Activated CD4-positive, alpha-beta T cell treated with anti-CD3 and anti-CD28 coated beads for 4 hours (primary cell): ENCODE measurements around the gene DUSP9.
A peak's percentile ranks its signal among the peaks of the same experiment; 100 is the strongest.
"Not testable (repeated sequence)": the region's sequence is repeated elsewhere in the genome, so short reads cannot be mapped to it uniquely, and the experiment has no call there.

Experiments
- DNase-seq, 2 donors: peaks; one replicate each; pipeline ENCODE4 v3.0.0-alpha.2; 2020

Gene DUSP9

GRCh38 chrX:153673428-153674218 lies 26.6 kb downstream of the DUSP9 start, which contains the start of gene PNCK:
Gene PNCK, minus strand, starts transcription at chrX:153673813. Its CDS starts 737 bp downstream, at chrX:153673076.
- DNase-seq = no peak

DNA sequence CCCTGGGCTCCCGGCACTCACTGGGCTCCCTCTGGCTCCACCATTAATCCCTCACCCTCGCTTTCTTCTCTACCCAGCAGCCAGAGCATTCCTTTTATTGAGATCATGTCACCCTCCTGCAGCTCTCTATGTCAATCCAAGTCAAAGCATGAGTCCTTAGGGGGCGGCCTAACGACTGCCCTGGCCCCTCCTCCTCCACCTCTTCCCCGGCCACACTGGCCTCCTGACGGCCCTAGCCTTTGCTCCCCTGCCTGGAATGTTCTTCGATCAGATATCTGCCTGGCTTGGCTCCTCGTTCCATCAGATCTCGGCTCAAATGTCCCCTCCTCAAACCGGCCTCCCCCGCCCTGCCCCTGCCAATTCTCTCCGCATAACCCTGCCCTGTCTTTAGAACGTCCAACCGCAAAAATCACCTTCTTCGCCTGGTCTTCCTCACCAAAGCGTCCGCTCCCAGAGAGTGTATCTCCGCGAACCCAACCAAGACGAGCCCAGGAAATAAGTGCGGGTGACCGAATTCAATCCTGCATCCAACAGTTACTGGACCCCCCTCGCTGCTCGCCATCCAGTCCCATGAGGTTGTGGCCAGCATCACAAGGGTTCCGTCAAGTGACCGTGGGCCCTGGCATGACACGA lies 27.3 kb downstream of the DUSP9 start:
- DNase-seq = no peak

GRCh38 chrX:153681175-153681574 lies 34.2 kb downstream of the DUSP9 start:
- DNase-seq = no peak

DNA sequence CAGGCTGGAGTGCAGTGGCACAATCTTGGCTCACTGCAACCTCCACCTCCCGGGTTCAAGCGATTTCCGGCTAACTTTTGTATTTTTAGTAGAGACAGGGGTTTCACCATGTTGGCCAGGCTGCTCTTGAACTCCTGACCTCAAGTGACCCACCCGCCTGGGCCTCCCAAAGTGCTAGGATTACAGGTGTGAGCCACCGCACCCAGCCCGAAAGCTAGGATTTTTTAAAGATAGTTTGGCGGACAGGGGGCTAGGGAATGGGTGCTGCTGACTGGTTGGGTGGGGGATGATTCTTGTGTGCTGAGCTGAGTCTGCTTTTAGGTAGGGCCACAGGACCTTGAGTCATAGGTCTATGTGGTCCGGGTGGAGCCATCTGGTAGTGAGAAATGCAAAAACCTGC lies 36.5 kb downstream of the DUSP9 start:
- not testable (repeated sequence) for DNase-seq

DNA sequence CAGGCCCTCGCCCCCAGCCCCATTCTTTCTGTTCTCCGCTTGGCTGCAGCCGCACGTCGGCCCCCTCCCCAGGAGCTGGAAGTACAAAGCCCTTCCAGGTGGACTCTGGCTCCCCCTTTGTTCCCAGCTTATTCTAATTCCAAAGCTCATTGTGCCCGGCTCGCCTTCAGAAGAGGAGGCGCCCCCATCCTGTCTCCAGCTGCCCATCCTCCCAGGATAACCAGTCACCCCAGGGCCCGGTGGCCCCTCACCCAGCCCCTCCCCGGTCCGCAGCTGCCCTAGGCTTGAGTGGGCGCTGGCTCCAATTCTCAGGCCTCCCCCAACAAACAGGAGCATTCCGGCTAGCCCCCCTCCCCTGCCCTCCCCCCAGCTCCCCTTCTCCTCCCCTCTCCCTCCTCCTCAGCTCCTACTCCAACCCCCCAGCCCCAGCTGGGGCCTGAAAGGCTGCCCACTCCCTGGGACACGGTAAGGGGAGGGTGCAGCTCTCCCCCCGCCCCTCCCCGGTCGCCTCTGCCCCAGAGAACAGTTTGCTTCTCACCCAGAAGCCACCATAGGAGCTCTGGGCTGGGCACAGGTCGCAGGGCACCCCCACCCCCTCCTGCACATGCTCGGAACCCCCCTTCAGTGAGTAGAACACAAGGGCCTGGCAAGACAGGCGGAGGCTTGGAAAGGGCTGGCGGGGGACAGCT lies 37.6 kb downstream of the DUSP9 start:
- DNase-seq = no peak

- no peak for DNase-seq
Measured at GRCh38 chrX:153685156-153685536, 38.1 kb downstream of the DUSP9 start.

DNA sequence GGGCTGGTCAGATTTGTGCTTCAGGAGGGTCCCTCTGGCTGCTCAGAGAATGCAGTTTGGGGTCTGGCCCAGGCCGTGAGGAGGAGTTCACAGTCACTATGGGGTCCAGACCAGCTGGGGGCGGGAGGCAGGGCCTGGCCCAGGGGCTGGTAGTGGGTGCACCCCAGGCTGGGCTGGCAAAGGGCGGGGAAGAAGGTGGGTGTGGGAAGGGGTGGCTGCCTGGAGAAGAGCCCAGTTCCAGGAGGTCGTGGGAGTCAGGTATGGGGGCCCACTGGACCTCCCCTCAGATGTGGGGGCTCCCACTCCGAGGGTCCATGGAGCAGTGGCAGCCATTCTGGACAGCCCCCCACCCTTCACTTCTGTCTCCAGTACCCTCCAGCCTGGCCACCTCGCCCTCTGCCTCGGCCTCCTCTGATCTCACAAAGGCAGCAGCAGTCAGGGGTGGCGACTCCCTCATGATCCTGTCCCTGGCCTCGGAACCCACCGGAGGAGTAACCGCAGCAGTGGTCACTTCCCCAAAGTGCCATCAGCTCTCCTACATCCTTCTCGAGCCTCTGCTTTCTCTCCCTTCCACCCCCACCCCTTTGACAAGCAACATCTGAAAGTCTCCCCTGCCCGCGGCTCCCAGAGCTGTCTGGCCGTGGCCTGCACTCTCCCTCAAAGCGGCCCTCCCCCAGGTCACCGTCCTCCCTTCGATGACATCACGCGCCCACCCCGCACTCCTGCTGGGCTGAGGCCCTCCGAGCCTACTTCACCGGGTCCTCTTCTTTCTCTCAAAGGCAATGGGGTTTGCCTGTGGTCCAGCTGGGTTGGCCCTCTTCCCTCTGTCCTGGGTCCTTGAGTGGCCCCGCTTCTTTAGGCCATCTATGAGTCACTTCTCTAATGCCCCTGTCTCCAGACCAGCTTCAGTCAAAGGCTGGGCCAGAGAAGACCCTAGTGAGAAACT lies 39.0 kb downstream of the DUSP9 start:
- no peak for DNase-seq

DNA sequence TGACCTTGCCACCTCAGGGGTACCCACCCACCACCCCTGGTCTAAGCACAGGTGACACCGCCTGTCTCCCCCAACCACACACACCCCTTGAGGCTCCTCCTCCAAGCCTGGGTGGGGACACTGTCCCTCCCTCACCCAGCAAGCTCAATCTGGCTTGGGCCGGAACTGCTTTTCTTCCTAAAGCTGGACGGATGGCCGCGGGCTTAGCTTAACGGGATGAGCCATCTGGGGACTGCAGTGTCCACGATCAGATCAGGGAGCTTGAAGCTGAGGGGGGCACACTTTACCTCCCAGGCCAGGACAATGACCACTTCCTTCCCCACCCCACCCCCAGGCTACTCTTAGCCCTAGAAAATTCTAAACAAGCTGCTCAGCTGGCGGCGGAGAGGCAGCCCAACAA lies 39.7 kb downstream of the DUSP9 start:
- DNase-seq = no peak

GRCh38 chrX:153687121-153688039 lies 40.4 kb downstream of the DUSP9 start, which contains the start of gene SLC6A8:
Gene SLC6A8, plus strand, starts transcription at chrX:153687926. Its CDS starts 649 bp downstream, at chrX:153688575.
- DNase-seq = peak; percentile 38 to 44

DNA sequence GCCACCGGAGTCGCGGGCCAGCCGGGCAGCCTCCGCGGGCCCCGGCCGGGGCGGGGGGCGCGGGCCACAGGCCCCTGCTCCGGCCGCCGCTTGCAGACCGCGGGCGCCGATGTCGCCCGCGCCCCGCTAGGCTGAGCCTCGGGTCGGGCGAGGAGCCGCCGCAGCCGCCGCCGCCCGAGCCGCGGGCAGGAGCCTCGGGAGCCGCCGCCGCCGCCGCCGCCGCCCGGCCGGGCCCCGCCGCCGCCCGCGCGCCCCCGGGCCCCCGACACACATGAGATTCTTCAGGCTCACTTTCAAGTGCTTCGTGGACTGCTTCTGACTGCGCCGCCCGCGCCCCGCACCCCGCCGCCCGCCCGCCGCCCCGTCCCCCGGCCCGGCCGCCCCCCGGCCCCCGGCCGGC lies 41.1 kb downstream of the DUSP9 start:
- DNase-seq = no peak

DNA sequence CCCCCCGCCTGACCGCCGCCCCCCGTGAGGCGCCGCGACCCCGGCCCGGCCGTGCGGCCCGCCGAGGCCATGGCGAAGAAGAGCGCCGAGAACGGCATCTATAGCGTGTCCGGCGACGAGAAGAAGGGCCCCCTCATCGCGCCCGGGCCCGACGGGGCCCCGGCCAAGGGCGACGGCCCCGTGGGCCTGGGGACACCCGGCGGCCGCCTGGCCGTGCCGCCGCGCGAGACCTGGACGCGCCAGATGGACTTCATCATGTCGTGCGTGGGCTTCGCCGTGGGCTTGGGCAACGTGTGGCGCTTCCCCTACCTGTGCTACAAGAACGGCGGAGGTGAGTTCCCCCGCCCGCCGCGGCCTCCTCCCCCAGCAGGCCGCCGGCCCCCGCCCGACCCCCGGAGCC lies 41.5 kb downstream of the DUSP9 start:
- DNase-seq = no peak

DNA sequence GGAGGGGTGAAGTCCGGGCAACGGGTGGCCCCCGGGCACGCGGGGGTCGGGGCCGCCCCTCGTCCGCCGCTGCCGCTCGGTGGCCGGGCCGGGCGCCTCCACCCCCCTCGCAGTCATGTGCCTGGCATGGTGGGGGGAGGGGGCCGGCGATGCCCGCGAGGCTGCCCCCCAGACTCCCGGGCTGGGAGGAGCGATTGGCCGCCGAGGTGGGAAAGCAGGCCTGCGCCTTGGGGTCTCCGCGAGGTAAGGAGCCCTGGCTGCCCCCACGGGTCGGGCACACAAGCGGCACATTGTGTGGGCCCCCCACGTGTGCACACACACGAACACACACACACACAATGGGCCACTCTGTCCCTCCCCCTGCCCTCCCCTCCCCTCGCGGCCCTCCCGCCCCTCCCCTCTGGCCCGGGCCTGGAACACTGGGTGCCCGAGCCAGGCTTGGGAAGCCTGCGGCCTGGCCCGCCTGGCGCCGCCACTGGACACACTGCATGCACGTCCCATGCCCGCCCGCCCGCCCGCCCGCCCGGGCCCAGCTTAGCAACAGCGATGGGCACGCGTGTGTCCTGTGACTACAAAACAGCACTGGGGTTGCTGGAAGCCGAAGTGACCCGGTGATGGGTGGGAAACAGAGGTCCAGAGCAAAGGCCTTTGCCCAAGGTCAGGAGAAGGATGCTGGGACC lies 42.0 kb downstream of the DUSP9 start:
- no peak for DNase-seq

- DNase-seq = no peak
Measured at GRCh38 chrX:153689654-153690465, 42.9 kb downstream of the DUSP9 start.

DNA sequence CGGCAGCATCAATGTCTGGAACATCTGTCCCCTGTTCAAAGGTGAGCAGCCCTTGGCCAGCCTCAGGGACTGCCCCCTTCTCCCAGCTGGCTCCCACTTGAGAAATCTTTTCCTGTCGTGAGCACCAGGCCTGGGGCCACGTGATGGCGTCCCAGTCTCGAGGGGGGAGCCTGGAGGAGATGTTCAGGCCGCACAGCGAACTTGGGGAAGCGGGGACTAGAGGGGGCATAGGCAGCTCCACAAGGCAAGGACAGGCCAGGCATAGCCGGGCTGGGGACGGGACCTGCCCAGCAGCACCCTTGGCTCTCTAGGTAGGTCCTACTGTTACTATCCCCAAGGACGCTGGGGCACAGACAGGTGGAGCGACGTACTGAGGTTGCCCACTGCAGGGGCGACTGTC lies 43.5 kb downstream of the DUSP9 start:
- no peak for DNase-seq

- not testable (repeated sequence) for DNase-seq
Measured at GRCh38 chrX:153691032-153691827, 44.2 kb downstream of the DUSP9 start.

DNA sequence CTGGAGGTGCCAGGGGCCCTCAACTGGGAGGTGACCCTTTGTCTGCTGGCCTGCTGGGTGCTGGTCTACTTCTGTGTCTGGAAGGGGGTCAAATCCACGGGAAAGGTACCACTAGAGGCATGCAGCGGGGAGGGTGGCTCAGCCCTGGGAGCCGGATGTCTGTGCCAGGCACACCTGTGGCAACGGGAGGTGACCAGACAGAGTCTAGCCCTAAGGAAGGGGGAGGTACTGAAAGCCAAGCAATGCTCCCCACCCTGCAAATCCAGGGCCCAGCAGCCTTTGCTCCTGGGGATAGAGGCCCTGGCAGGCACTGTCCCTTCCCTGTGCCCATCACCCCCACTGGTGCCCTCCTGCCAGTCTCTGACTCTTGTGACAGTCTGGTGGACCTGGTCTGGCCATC lies 45.0 kb downstream of the DUSP9 start:
- no peak for DNase-seq

DNA sequence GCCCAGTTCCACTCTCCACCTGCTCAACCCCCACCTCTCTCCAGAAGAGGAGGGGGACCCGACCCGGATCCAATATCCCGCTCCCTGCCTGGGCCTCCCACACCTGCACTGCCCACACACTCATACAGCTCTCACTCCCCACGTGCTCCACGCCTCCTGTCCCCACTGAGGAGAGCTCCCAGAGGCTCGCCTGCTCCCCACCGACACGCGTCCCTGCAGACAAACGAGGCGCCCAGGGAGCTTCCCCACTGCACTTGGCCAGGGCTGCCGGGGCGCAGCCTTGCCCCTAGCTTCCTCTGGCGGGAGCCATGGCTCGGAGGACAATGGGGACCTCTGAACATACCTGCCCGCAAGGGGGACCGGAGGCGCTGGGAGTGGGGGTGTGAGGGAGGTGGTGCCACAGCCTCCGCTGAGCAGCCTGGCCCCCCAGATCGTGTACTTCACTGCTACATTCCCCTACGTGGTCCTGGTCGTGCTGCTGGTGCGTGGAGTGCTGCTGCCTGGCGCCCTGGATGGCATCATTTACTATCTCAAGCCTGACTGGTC lies 45.7 kb downstream of the DUSP9 start:
- no peak for DNase-seq

DNA sequence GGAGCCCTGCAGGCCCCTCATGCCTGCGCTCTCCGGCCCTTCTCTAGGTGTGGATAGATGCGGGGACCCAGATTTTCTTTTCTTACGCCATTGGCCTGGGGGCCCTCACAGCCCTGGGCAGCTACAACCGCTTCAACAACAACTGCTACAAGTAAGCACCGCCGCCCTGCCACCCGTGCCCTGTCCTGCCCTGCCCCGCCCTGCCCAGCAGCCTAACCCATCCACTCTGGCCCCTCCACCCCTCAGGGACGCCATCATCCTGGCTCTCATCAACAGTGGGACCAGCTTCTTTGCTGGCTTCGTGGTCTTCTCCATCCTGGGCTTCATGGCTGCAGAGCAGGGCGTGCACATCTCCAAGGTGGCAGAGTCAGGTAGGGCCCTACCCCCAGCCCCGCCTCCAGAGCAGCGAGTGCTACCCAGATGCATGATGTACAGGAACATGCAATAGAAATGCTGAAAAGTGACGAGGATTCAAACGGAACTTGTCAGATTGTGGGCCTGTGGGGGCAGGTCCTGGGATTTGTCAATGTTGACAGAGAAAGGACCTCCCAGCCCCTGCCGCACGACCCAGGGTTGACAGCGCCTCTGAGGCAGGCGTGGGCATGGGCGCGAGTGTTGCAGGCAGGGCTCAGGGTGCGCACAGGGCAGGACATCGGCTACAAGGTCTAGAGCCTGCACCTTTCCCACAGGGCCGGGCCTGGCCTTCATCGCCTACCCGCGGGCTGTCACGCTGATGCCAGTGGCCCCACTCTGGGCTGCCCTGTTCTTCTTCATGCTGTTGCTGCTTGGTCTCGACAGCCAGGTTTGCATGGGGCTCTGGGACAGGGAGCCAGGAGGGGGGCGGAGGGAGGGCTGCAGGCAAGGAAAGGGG lies 46.4 kb downstream of the DUSP9 start:
- DNase-seq = no peak
